Activated CD8-positive, alpha-beta memory T cell treated with anti-CD3 and anti-CD28 coated beads for 48 hours (primary cell): ENCODE measurements around the gene MYO1D.
"Not testable (repeated sequence)": the region's sequence is repeated elsewhere in the genome, so short reads cannot be mapped to it uniquely, and the experiment has no call there.

Source experiments
- DNase-seq, 3 experiments: peaks; one replicate each; pipeline ENCODE4 v3.0.0-alpha.2; 2020; ENCODE audit warnings: low read depth in 2 of 3, low spot score in 2 of 3

MYO1D gene

GRCh38 chr17:32693194-32693897 lies 183.6 kb downstream of the MYO1D start:
- DNase-seq, result no peak

GRCh38 chr17:32692179-32692578 lies 184.7 kb downstream of the MYO1D start:
- no peak for DNase-seq

- no peak for DNase-seq
Measured at GRCh38 chr17:32689348-32689747, 187.6 kb downstream of the MYO1D start.

GRCh38 chr17:32688221-32688620 lies 188.7 kb downstream of the MYO1D start:
- no peak for DNase-seq

- no peak for DNase-seq
Measured at GRCh38 chr17:32684087-32684958, 192.6 kb downstream of the MYO1D start.

- DNase-seq, result no peak
Measured at GRCh38 chr17:32673964-32674363, 203.0 kb downstream of the MYO1D start.

- no peak for DNase-seq
Measured at GRCh38 chr17:32672711-32673110, 204.2 kb downstream of the MYO1D start.

GRCh38 chr17:32671896-32672295 lies 205.0 kb downstream of the MYO1D start:
- no peak for DNase-seq

GRCh38 chr17:32664936-32665583 lies 211.9 kb downstream of the MYO1D start:
- no peak for DNase-seq

- no peak for DNase-seq
Measured at GRCh38 chr17:32660496-32660985, 216.4 kb downstream of the MYO1D start.

- peak; percentile 12 to 37 (median 19) for DNase-seq
Measured at GRCh38 chr17:32659419-32659842, 217.5 kb downstream of the MYO1D start.

- no peak for DNase-seq
Measured at GRCh38 chr17:32658470-32659418, 218.2 kb downstream of the MYO1D start.

- no peak for DNase-seq
Measured at GRCh38 chr17:32656886-32657285, 220.0 kb downstream of the MYO1D start.

GRCh38 chr17:32654324-32654723 lies 222.6 kb downstream of the MYO1D start:
- DNase-seq, result no peak

GRCh38 chr17:32651084-32651483 lies 225.8 kb downstream of the MYO1D start:
- DNase-seq, result no peak

- DNase-seq, result no peak
Measured at GRCh38 chr17:32648450-32648849, 228.5 kb downstream of the MYO1D start.

GRCh38 chr17:32646941-32647340 lies 230.0 kb downstream of the MYO1D start:
- DNase-seq, result no peak

- DNase-seq, result not testable (repeated sequence)
Measured at GRCh38 chr17:32641514-32641913, 235.4 kb downstream of the MYO1D start.

- no peak for DNase-seq
Measured at GRCh38 chr17:32636598-32637218, 240.2 kb downstream of the MYO1D start.

- no peak for DNase-seq
Measured at GRCh38 chr17:32634167-32634566, 242.8 kb downstream of the MYO1D start.
